PFSK-1 (cell line): ENCODE measurements around the gene CACNA1B.

Source experiments
- POLR2AphosphoS5 ChIP-seq: IDR thresholded peaks from 2 replicates; pipeline ENCODE4 v1.6.1; 2012; ENCODE audit warnings: low read depth, mild to moderate bottlenecking, control low read depth, low read length, moderate library complexity
- REST ChIP-seq, 2 experiments: IDR thresholded peaks; 2 replicates each; pipeline versions ENCODE4 v1.6.1 to v1.8.0; 2011 to 2012; ENCODE audit warnings: low read depth in 2 of 2, low read length in 2 of 2, control low read depth in 1 of 2, inconsistent platforms in 1 of 2, mild to moderate bottlenecking in 1 of 2, moderate library complexity in 1 of 2; ENCODE audit not compliant: insufficient read depth in 1 of 2

- TF ChIP-seq REST (IDR thresholded peaks at IDR 0.05; ENCODE audit: insufficient read depth in 1 of 2, low read depth in 2 of 2, low read length in 2 of 2) (no peak), POLR2AphosphoS5 (no peak)
These were observed 108.9 kb downstream of the CACNA1B start for GRCh38 chr9:137986268-137987099.
